K562 treated with DMSO at 1 percent for 4 hours (cell line): ENCODE data around the gene ARHGAP4. TPM values are rescaled to one million over a fixed set of nuclear protein-coding genes. Genes with fewer than 3 reads are reported as not detected.

Experiments
- total RNA-seq: library from RNA; unstranded; fragments of 300-600 nt; gene quantifications from 2 replicates; pipeline ENCODE4 v1.2.3, GENCODE V29; 2022; ENCODE audit not compliant: insufficient read depth

Gene ARHGAP4
- 149 and 176 TPM in 2 replicates for total RNA-seq

GRCh38 chrX:153925739-153926551, at the start of gene ARHGAP4:
ARHGAP4 (minus strand) TSS chrX:153926264; CDS start chrX:153926202, 62 bp downstream.

DNA sequence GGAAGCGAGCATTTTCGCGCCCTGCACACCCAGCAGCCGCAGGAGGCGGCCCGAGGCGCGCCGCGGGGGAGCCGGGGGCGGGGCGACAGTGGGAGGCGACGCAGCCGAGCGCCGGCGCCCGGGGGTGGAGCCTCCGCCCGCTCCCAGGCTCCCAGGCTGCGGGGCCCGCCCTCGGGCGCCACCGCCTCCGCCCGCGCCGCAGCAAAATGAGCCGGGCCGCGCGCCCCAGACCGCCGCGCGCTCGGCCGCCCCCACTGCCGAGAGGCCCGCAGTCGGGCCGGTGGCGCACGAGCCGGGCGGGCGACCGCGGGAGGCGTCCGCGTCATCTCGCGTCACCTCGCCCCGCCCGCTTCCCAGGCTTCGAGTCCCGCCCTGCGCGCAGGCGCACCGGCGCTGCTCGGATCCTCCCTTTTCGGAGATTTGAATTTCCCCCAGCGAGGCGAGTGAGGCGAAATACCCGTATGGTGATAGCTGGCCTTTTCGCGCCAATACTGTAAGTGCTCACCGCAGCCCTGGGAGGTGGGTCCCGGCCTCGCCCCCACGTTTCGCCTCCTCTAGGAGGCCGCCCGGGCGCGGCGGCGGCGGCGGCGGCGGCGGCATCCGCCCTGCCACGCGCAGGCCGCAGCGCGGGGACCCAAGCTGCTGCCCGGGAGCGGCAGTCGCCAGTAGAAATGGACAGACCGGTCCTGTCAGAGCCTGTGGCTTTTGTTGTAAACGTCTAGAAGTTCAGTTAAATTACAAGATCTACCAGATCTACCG, 46.5 kb upstream of the ARHGAP4 start, which contains the start of gene TMEM187:
TSS of gene TMEM187 (plus strand) at position 387 of the 759 bp plus-strand sequence. CDS start 9,309 bp downstream, outside the sequence.

GRCh38 chrX:153971450-153972367, 45.6 kb upstream of the ARHGAP4 start, which contains the start of gene HCFC1:
HCFC1 (minus strand) TSS chrX:153971818; CDS start chrX:153970840, 978 bp downstream.

GRCh38 chrX:153944140-153944799, 18.2 kb upstream of the ARHGAP4 start, which contains the start of gene RENBP:
RENBP (minus strand) TSS chrX:153944643; CDS start chrX:153944610, 33 bp downstream.

GRCh38 chrX:153934762-153935325, 8.8 kb upstream of the ARHGAP4 start, which contains the start of gene NAA10:
NAA10 (minus strand) TSS chrX:153935037; CDS start chrX:153934904, 133 bp downstream.

GRCh38 chrX:153903991-153904957, 21.8 kb downstream of the ARHGAP4 start, which contains the start of gene AVPR2:
AVPR2 (plus strand) TSS chrX:153904673; CDS start chrX:153905146, 473 bp downstream.

DNA sequence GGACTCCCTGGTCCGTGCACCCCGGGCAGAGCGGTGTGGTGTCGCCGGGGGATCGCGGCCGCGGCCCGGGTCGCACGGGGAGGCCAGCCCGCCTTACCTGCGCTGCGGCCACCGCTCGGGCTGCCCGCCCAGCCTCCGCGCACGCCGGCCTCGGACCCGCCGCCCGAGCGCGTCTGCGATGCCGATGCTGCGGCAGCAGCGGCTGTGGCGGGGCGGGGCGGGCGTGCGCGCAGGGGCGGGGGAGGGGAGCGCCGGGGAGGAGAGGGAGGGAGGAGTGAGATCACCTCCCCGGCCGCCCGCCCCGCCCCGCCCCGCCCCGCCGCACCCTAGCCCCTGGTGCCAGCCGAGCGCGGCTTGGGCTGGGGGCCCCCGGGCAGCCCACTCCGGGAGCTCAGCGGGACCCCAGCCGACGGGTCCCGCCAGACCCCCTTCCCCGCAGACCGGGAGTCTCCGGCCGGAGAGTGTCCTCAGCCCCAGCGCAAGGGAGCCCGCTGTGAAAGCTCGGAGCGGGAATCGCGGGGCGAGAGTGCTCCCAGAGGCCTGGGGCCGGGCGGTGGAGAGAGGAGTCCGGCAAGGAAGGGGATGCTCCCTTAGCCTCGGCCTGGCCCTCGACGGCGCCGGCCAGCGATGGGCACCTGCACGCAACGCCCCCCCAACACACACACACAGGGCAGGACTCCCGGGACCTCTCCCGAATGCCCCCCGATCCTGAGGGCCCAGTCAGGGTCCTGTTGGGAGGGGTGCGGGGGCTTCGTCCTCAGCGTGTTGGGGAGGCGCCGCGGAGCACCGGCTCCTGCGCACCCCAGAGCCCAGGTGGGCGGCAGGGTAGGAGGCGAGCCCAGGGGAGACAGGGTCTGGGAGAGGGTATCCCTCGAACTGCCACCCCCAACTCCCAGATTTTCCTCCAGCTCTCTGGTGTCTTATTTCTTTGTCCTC, 39.8 kb downstream of the ARHGAP4 start, which contains the start of gene L1CAM:
TSS of gene L1CAM (minus strand) at position 206 of the 936 bp plus-strand sequence. CDS start 10,337 bp downstream, outside the sequence.

Other genes starting within 250 kb of the ARHGAP4 start
- 27.8 and 36.7 TPM in 2 replicates for gene SLC6A8, start 238.3 kb downstream of the ARHGAP4 start, total RNA-seq
- 199 and 219 TPM in 2 replicates for gene BCAP31, start 201.9 kb downstream of the ARHGAP4 start, total RNA-seq
- 21.7 and 26.7 TPM in 2 replicates for gene ABCD1, start 201.4 kb downstream of the ARHGAP4 start, total RNA-seq
- gene PLXNB3, start 162.0 kb downstream of the ARHGAP4 start, total RNA-seq: 0.46 and 1.1 TPM in 2 replicates
- not detected in 2 replicates for gene SRPK3, start 145.2 kb downstream of the ARHGAP4 start, total RNA-seq
- gene IDH3G, start 131.9 kb downstream of the ARHGAP4 start, total RNA-seq: 78.4 and 81.7 TPM in 2 replicates
- 768 and 792 TPM in 2 replicates for gene SSR4, start 131.6 kb downstream of the ARHGAP4 start, total RNA-seq
- gene PDZD4, start 95.7 kb downstream of the ARHGAP4 start, total RNA-seq: not detected in 2 replicates
- 1.4 TPM in 1 of 2 replicates, not detected in the other for gene L1CAM, start 40.1 kb downstream of the ARHGAP4 start, total RNA-seq
- gene AVPR2, start 21.6 kb downstream of the ARHGAP4 start, total RNA-seq: 1.2 TPM in 1 of 2 replicates, not detected in the other
- 124 and 134 TPM in 2 replicates for gene NAA10, start 8.8 kb upstream of the ARHGAP4 start, total RNA-seq
- gene RENBP, start 18.4 kb upstream of the ARHGAP4 start, total RNA-seq: 46.8 and 64.1 TPM in 2 replicates
- 42.3 and 61.1 TPM in 2 replicates for gene HCFC1, start 45.6 kb upstream of the ARHGAP4 start, total RNA-seq
- gene TMEM187, start 46.5 kb upstream of the ARHGAP4 start, total RNA-seq: 9.9 and 12.7 TPM in 2 replicates
- gene IRAK1, start 93.6 kb upstream of the ARHGAP4 start, total RNA-seq: 197 and 199 TPM in 2 replicates
- gene MECP2, start 171.5 kb upstream of the ARHGAP4 start, total RNA-seq: 30.0 and 30.4 TPM in 2 replicates
- not detected in 2 replicates for gene OPN1LW, start 218.0 kb upstream of the ARHGAP4 start, total RNA-seq